ENCODE results near the gene RSPH1.

Gene RSPH1

GRCh38 chr21:42512346-42513034, 16.5 kb upstream of the RSPH1 start:
- no peak for DNase-seq

- no peak for DNase-seq
Observed at GRCh38 chr21:42509244-42509643, 13.2 kb upstream of the RSPH1 start.

GRCh38 chr21:42508371-42508770, 12.3 kb upstream of the RSPH1 start:
- no peak for DNase-seq

- no peak for DNase-seq
Observed at GRCh38 chr21:42507418-42507817, 11.4 kb upstream of the RSPH1 start.

- DNase-seq, result no peak
Observed at GRCh38 chr21:42505090-42505726, 9.2 kb upstream of the RSPH1 start.

- no peak for DNase-seq
Observed at GRCh38 chr21:42503711-42504110, 7.7 kb upstream of the RSPH1 start.

- no peak for DNase-seq
Observed at GRCh38 chr21:42500736-42501135, 4.7 kb upstream of the RSPH1 start.

- DNase-seq, result no peak
Observed at GRCh38 chr21:42500225-42500624, 4.2 kb upstream of the RSPH1 start.

GRCh38 chr21:42499444-42500112, 3.6 kb upstream of the RSPH1 start:
- no peak for DNase-seq

GRCh38 chr21:42498012-42498411, 2.0 kb upstream of the RSPH1 start:
- DNase-seq, result no peak

- no peak for DNase-seq
Observed at GRCh38 chr21:42496839-42497202, 797 bp upstream of the RSPH1 start.

- DNase-seq, result no peak
Observed at GRCh38 chr21:42495765-42496119, 282 bp downstream of the RSPH1 start.

GRCh38 chr21:42495027-42495426, 997 bp downstream of the RSPH1 start:
- DNase-seq, result no peak

GRCh38 chr21:42493109-42494060, 2.6 kb downstream of the RSPH1 start:
- DNase-seq, result no peak

- no peak for DNase-seq
Observed at GRCh38 chr21:42492201-42492600, 3.8 kb downstream of the RSPH1 start.

- DNase-seq, result no peak
Observed at GRCh38 chr21:42491328-42491727, 4.7 kb downstream of the RSPH1 start.

- no peak for DNase-seq
Observed at GRCh38 chr21:42490720-42491119, 5.3 kb downstream of the RSPH1 start.

- DNase-seq, result no peak
Observed at GRCh38 chr21:42489991-42490390, 6.0 kb downstream of the RSPH1 start.

- DNase-seq, result no peak
Observed at GRCh38 chr21:42489006-42489563, 6.9 kb downstream of the RSPH1 start.

GRCh38 chr21:42486531-42486930, 9.5 kb downstream of the RSPH1 start:
- DNase-seq, result no peak

- DNase-seq, result no peak
Observed at GRCh38 chr21:42486072-42486471, 10.0 kb downstream of the RSPH1 start.

GRCh38 chr21:42484966-42485365, 11.1 kb downstream of the RSPH1 start:
- no peak for DNase-seq

- DNase-seq, result no peak
Observed at GRCh38 chr21:42481169-42481568, 14.9 kb downstream of the RSPH1 start.

Measured in amniotic stem cell (primary cell).